Neutrophil (primary cell): ENCODE data around the gene EVA1A.

ENCODE experiments used
- H3K27ac ChIP-seq: fragments of 200-600 bp; sonication (generic); 2 replicates; pipeline ENCODE4 v1.5.1; 2016; ENCODE audit warnings: mild to moderate bottlenecking, moderate library complexity
- H3K27me3 ChIP-seq: fragments of 200-600 bp; sonication (generic); 2 replicates; pipeline ENCODE4 v1.6.0; 2016; ENCODE audit warnings: mild to moderate bottlenecking
- H3K36me3 ChIP-seq: fragments of 200-600 bp; sonication (generic); 2 replicates; pipeline ENCODE4 v1.5.1; 2017
- H3K4me1 ChIP-seq, 2 experiments: fragments of 200-600 bp in 1 of 2; sonication (generic) in 1 of 2; 1 replicate in 1 of 2; 2 replicates in 1 of 2; pipeline versions ENCODE4 v1.5.1 to v1.6.1; 2013 to 2016; ENCODE audit warnings: low read depth in 1 of 2, low read length in 1 of 2, mild to moderate bottlenecking in 1 of 2, moderate library complexity in 1 of 2; ENCODE audit not compliant: control insufficient read depth in 1 of 2, insufficient read depth in 1 of 2
- H3K4me3 ChIP-seq, 2 experiments: fragments of 200-600 bp in 1 of 2; sonication (generic) in 1 of 2; 1 replicate in 1 of 2; 2 replicates in 1 of 2; pipeline ENCODE4 v1.5.1; 2013 to 2016; ENCODE audit warnings: low read depth in 1 of 2, low read length in 1 of 2, mild to moderate bottlenecking in 1 of 2, moderate library complexity in 1 of 2
- H3K9me3 ChIP-seq: fragments of 200-600 bp; sonication (generic); 2 replicates; pipeline ENCODE4 v1.5.1; 2016
- TF ChIP-seq, protein P1 (sequence below): fragments of 200-600 bp; sonication (generic); IDR thresholded peaks from 2 replicates; pipeline ENCODE4 v1.5.1; 2016; ENCODE audit warnings: antibody characterized with exemption

Gene EVA1A

GRCh38 chr2:75458201-75458600 lies 102.5 kb downstream of the EVA1A start:
- TF ChIP-seq, protein P1, sequence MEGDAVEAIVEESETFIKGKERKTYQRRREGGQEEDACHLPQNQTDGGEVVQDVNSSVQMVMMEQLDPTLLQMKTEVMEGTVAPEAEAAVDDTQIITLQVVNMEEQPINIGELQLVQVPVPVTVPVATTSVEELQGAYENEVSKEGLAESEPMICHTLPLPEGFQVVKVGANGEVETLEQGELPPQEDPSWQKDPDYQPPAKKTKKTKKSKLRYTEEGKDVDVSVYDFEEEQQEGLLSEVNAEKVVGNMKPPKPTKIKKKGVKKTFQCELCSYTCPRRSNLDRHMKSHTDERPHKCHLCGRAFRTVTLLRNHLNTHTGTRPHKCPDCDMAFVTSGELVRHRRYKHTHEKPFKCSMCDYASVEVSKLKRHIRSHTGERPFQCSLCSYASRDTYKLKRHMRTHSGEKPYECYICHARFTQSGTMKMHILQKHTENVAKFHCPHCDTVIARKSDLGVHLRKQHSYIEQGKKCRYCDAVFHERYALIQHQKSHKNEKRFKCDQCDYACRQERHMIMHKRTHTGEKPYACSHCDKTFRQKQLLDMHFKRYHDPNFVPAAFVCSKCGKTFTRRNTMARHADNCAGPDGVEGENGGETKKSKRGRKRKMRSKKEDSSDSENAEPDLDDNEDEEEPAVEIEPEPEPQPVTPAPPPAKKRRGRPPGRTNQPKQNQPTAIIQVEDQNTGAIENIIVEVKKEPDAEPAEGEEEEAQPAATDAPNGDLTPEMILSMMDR = no peak

DNA sequence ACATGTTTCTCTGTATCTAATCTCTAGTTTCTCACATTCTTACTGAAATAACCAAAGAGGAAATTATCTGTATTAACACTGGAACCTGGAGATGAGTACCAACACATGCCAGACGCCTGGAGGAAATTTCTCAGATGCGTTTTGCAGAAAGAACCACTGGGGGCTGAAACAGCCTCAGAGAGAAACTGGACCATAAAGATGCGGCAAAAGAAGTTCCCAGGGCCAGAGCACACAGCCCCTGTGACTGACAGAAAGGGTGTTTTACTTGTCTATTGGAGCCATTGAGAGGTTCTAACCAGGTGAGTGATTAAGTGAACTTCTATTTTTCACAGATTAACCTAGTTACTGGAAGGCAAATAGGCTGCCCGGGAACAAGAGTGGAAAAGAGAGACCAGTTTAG lies 103.9 kb downstream of the EVA1A start:
- TF ChIP-seq, protein P1 = no peak
- Histone ChIP-seq H3K27ac (no peak overlapping the region), H3K4me1 (no peaks in the 10 kb centered on the region), H3K9me3 (no peaks in the 10 kb centered on the region), H3K36me3 (no peaks in the 10 kb centered on the region), H3K27me3 (peaks cover 10% of the 10 kb centered on the region), H3K4me3 (no peak overlapping the region)

More at GRCh38 chr2:75458201-75458600, 102.5 kb downstream of the EVA1A start:
- Histone ChIP-seq H3K9me3 (no peaks in the 10 kb centered on the region), H3K27ac (no peak overlapping the region), H3K36me3 (no peaks in the 10 kb centered on the region), H3K4me1 (no peaks in the 10 kb centered on the region), H3K27me3 (peaks cover 12% of the 10 kb centered on the region), H3K4me3 (no peak overlapping the region)

GRCh38 chr2:75456111-75456510 lies 104.6 kb downstream of the EVA1A start:
- Histone ChIP-seq H3K27me3 (peaks cover 6% of the 10 kb centered on the region), H3K4me3 (no peak overlapping the region), H3K4me1 (no peaks in the 10 kb centered on the region), H3K36me3 (no peaks in the 10 kb centered on the region), H3K9me3 (no peaks in the 10 kb centered on the region), H3K27ac (no peak overlapping the region)
- TF ChIP-seq, protein P1 = no peak

DNA sequence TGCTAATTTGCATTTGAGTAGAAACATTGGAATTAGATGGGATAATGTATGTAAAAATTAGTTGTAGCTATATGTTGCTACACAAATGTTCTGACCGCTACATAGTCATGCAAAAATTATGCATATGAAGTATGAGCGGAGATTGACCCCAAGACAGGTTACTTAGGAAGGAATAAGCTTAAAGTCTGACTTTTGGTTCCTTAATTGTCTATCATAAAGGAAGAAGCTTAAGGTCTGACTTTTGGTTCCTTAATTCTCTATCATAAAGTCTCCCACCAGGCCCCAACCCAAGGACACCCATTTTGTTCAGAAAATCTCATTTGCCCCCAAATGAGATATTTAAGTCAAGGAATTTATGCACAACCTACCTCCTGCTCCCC lies 106.5 kb downstream of the EVA1A start:
- peaks cover 6% of the 10 kb centered on the region for H3K27me3 ChIP-seq
- H3K36me3 ChIP-seq = no peaks in the 10 kb centered on the region
- no peak overlapping the region for H3K4me3 ChIP-seq
- TF ChIP-seq, protein P1 = no peak
- H3K4me1 ChIP-seq = no peaks in the 10 kb centered on the region
- H3K27ac ChIP-seq = no peak overlapping the region
- H3K9me3 ChIP-seq = no peaks in the 10 kb centered on the region

DNA sequence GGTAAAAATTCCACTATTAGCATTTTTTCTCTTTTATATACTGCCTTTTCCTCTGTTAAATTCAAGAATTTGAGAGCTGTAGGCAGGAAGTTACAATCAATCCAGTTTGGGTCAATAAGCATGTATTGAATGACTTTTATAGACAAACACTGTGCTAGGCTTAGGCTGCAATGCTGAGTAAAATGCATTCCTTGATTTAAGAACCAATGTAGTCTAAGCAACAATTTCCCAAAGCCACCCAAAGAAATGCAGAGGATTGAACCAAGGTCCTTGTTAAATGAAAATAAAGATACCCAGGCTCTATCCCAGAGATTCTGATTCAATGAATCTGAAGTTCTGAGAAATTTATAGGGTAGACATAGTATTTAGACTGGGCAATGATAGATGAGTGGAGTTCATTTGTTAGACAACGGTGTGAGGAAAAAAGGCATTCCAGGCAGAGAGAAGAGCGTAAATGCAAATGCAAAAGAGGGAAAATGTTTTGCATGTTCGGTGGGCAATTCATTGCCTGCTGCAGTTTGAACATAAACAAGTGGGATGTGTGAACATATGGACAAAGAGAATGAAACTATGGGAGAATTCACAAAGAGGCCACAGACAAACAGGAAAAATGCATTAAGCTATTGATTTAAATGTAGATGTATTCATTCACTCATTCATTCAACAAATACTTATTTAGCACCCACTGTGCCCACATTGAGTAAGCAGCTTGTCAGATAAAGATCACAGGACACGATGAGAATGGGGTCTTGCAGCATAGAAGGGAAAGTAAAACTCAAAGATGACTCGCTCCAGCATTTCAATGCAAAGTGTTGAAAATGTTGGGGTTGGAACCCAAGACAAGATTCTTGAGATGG lies 107.1 kb downstream of the EVA1A start:
- no peak overlapping the region for H3K27ac ChIP-seq
- peaks cover 6% of the 10 kb centered on the region for H3K27me3 ChIP-seq
- H3K36me3 ChIP-seq = no peaks in the 10 kb centered on the region
- no peaks in the 10 kb centered on the region for H3K4me1 ChIP-seq
- H3K4me3 ChIP-seq = no peak overlapping the region
- TF ChIP-seq, protein P1 = no peak
- no peaks in the 10 kb centered on the region for H3K9me3 ChIP-seq
